Central memory CD8-positive, alpha-beta T cell (primary cell): Measurements from ENCODE around the gene CPZ.
A peak's percentile ranks its signal among the peaks of the same experiment; 100 is the strongest.
"Not testable (repeated sequence)": the region's sequence is repeated elsewhere in the genome, so short reads cannot be mapped to it uniquely, and the experiment has no call there.

Experiments used
- ATAC-seq: fragments of 150-1000 bp; cut with Tn5 transposase; replicated peaks from 2 replicates; pipeline ENCODE4 v1.10.0; 2022; ENCODE audit warnings: mild to moderate bottlenecking, moderate FRiP score, moderate number of reproducible peaks; ENCODE audit not compliant: poor library complexity, severe bottlenecking; ENCODE audit errors: extremely low read depth
- DNase-seq, 2 donors: peaks; one replicate each; pipeline ENCODE4 v3.0.0; 2021; ENCODE audit warnings: low spot score in 2 of 2
- H3K27ac Mint-ChIP-seq: one replicate; pipeline ENCODE4 v1.8.0; 2022; ENCODE audit warnings: low read depth, mild to moderate bottlenecking, moderate library complexity, mixed read lengths
- H3K27me3 Mint-ChIP-seq: one replicate; pipeline ENCODE4 v1.8.0; 2022; ENCODE audit warnings: mixed read lengths
- H3K36me3 Mint-ChIP-seq: one replicate; pipeline ENCODE4 v1.8.0; 2022; ENCODE audit warnings: mild to moderate bottlenecking, moderate library complexity, mixed read lengths; ENCODE audit not compliant: insufficient read depth
- H3K4me1 Mint-ChIP-seq: one replicate; pipeline ENCODE4 v1.8.0; 2022; ENCODE audit warnings: mixed read lengths
- H3K4me3 Mint-ChIP-seq: one replicate; pipeline ENCODE4 v1.8.0; 2022; ENCODE audit warnings: mild to moderate bottlenecking, moderate library complexity, mixed read lengths
- H3K9me3 Mint-ChIP-seq: one replicate; pipeline ENCODE4 v1.8.0; 2022; ENCODE audit warnings: mixed read lengths

CPZ gene

DNA sequence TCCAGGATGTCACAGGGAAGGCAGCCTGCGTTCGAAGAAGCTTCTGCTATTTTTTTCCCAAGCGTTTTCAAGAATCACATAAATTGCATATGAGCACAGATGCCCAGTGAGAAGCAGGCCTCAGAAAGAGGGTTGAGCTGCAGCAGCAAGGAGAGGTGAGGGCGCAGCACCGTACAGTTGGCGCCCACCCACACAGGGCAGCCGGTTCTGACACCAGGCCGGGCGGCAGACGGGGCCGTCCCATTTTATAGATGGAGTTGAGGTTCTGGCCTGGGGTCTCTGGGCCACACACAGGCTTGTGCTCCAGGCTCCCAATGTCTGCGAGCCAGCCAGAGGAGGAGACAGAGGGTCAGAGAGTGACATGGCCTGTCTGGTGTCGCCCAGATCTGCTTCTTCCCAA lies 22.8 kb downstream of the CPZ start:
- ATAC-seq (no peak), DNase-seq (no peak)
- Mint-ChIP-seq H3K4me3 (no peak overlapping the region), H3K4me1 (no peaks in the 10 kb centered on the region), H3K9me3 (no peaks in the 10 kb centered on the region), H3K27ac (no peak overlapping the region), H3K36me3 (no peaks in the 10 kb centered on the region), H3K27me3 (peaks cover 9% of the 10 kb centered on the region)

- H3K9me3 Mint-ChIP-seq: no peaks in the 10 kb centered on the region
Measured at GRCh38 chr4:8615921-8616787, 23.6 kb downstream of the CPZ start.

DNA sequence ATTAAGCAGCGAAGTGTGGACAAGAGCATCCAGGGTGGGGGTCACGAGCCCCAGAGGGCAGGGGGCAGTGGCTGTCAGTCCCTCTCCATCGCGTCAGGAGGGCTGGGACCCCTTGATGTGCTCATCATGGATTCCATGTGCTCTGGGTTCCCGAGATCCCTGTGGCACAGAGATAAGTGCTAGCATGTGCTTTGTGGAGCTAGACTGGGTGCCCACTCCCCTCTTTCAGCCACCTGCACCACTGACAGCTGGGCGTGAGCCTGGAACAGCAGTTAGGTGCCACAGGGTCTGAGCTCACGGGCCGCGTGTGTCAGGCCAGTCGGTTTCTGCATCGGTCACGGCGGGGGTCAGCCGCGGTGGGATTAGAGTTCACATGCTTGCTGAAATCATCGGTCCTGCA lies 24.3 kb downstream of the CPZ start:
- DNase-seq (no peak), ATAC-seq (no peak)
- Mint-ChIP-seq H3K4me1 (no peaks in the 10 kb centered on the region), H3K27me3 (peaks cover 9% of the 10 kb centered on the region), H3K36me3 (no peaks in the 10 kb centered on the region), H3K27ac (no peak overlapping the region), H3K9me3 (no peaks in the 10 kb centered on the region), H3K4me3 (no peak overlapping the region)

More at GRCh38 chr4:8615921-8616787, 23.6 kb downstream of the CPZ start:
- DNase-seq: no peak
- Mint-ChIP-seq H3K27me3 (peaks cover 9% of the 10 kb centered on the region), H3K4me1 (no peaks in the 10 kb centered on the region), H3K36me3 (no peaks in the 10 kb centered on the region), H3K27ac (no peak overlapping the region), H3K4me3 (no peak overlapping the region)
- no peak for ATAC-seq

- ATAC-seq: no peak
- Mint-ChIP-seq H3K36me3 (no peaks in the 10 kb centered on the region), H3K27me3 (peaks cover 9% of the 10 kb centered on the region), H3K4me3 (no peak overlapping the region), H3K9me3 (no peaks in the 10 kb centered on the region), H3K27ac (no peak overlapping the region), H3K4me1 (no peaks in the 10 kb centered on the region)
- DNase-seq: no peak
Measured at GRCh38 chr4:8617486-8618040, 25.0 kb downstream of the CPZ start.

DNA sequence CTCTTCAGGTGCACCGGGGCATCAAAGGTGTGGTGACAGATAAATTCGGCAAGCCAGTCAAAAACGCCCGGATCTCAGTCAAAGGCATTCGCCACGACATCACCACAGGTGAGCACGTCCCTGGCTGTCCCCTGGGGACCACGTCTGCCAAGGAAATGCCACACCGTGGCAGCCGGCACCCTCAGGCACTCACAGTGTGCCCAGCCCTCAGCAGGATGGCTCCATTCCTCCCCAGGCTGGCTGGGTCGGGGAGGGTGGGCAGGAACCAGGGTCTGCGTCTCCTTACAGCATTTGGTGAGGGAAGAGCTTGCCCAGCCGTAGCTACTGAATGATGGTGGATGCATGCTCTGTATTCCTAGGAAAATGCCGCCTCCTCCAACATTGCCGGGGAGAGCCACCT lies 25.9 kb downstream of the CPZ start:
- Mint-ChIP-seq H3K27me3 (peaks cover 9% of the 10 kb centered on the region), H3K4me1 (no peaks in the 10 kb centered on the region), H3K9me3 (no peaks in the 10 kb centered on the region), H3K27ac (no peak overlapping the region), H3K4me3 (no peak overlapping the region), H3K36me3 (no peaks in the 10 kb centered on the region)
- DNase-seq (no peak), ATAC-seq (no peak)

DNA sequence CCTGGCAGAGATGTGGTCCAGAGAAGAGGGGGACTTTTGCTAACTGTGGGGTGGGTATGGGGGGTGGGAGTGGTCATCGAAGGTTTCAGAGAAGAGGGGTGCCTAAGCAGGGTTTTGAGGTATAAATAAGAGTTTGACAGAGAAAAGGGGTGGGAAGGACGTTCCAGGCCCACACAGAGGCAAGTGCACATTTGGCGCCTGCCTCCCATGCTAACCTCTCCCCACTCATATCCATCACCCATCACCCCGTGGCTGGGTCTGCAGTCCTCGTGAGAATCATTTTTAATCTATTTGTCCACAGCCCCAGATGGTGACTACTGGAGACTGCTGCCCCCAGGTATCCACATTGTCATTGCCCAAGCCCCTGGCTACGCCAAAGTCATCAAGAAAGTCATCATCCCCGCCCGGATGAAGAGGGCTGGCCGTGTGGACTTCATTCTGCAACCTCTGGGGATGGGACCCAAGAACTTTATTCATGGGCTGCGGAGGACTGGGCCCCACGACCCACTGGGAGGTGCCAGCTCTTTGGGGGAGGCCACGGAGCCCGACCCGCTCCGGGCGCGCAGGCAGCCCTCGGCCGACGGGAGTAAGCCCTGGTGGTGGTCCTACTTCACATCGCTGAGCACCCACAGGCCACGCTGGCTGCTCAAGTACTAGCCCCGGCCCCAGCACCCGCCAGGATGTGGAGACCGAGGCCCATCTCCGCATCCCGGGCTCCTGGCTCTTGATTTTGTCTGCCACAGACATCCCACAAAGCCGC lies 26.6 kb downstream of the CPZ start:
- no peaks in the 10 kb centered on the region for H3K36me3 Mint-ChIP-seq
- no peaks in the 10 kb centered on the region for H3K9me3 Mint-ChIP-seq
- H3K4me1 Mint-ChIP-seq: no peaks in the 10 kb centered on the region
- no peak overlapping the region for H3K4me3 Mint-ChIP-seq
- no peak for ATAC-seq
- DNase-seq: no peak
- H3K27ac Mint-ChIP-seq: no peak overlapping the region
- peaks cover 9% of the 10 kb centered on the region for H3K27me3 Mint-ChIP-seq

DNA sequence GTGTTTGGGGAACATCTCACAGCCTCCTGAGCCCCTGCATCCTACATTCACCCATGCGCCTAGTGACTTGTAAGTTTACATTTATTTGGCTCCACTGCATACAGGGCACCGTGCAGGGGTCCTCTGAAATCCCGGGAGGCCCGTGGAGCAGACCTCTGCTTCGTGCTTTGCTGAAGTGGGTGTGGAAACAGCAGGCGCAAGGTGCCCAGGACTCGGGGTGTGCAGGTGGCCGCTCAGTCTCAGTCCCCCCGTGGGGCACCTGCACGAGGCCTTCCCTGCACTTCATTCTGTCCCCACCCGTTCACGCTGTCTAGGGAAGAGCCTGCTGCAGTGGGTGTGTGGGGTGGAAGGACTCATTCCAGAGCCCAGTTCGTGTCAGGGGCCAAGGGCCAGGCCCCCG lies 28.6 kb downstream of the CPZ start:
- not testable (repeated sequence) for H3K27me3 Mint-ChIP-seq, H3K4me1 Mint-ChIP-seq, H3K4me3 Mint-ChIP-seq, H3K36me3 Mint-ChIP-seq, DNase-seq, H3K9me3 Mint-ChIP-seq, H3K27ac Mint-ChIP-seq, ATAC-seq

GRCh38 chr4:8624601-8625272 lies 32.2 kb downstream of the CPZ start:
- not testable (repeated sequence) for H3K36me3 Mint-ChIP-seq, H3K4me1 Mint-ChIP-seq, H3K9me3 Mint-ChIP-seq, H3K27me3 Mint-ChIP-seq, H3K4me3 Mint-ChIP-seq, DNase-seq, ATAC-seq, H3K27ac Mint-ChIP-seq

- H3K9me3 Mint-ChIP-seq, H3K36me3 Mint-ChIP-seq: not testable (repeated sequence)
- peak; percentile 12 for ATAC-seq
Measured at GRCh38 chr4:8630240-8630905, 37.8 kb downstream of the CPZ start.

DNA sequence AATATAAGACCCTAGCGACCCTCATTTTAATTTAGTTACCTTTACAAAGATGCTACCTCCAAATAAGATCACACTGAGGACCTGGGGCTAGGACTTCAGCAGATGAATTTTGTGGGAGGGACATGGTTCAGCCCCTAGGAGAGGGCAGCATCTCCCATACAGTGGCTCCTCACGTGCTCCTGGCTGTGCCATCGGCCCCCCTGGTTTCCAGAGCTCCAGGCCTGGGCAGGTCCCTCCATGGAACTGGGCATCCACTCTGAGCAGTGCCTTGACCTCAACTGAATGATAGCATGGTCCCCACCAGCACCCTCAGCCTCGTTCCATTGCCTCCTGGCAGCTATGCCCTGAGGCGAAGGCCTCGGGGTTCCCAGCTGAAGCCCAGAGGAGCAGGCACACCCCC lies 39.3 kb downstream of the CPZ start:
- H3K4me1 Mint-ChIP-seq, H3K27me3 Mint-ChIP-seq, ATAC-seq, H3K27ac Mint-ChIP-seq, H3K36me3 Mint-ChIP-seq, DNase-seq, H3K4me3 Mint-ChIP-seq, H3K9me3 Mint-ChIP-seq: not testable (repeated sequence)

More at GRCh38 chr4:8630240-8630905, 37.8 kb downstream of the CPZ start:
- not testable (repeated sequence) for H3K4me1 Mint-ChIP-seq, DNase-seq, H3K27ac Mint-ChIP-seq, H3K27me3 Mint-ChIP-seq, H3K4me3 Mint-ChIP-seq

DNA sequence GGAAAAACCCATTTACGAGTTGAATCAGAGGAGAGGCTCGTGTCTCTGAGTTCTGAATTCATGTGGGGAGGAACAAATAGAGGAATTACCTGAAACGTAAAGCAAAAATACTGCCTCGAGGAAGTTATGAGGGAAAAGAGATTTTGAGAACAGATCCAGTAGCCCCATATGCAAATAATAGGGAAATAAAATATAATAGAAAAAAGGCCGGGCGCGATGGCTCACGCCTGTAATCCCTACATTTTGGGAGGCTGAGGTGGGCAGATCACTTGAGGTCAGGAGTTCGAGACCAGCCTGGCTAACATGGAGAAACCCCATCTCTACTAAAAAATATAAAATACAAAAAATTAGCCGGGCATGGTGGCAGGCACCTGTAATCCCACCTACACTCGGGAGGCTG lies 42.2 kb downstream of the CPZ start:
- not testable (repeated sequence) for H3K9me3 Mint-ChIP-seq, H3K4me3 Mint-ChIP-seq, H3K4me1 Mint-ChIP-seq, H3K27me3 Mint-ChIP-seq, ATAC-seq, DNase-seq, H3K36me3 Mint-ChIP-seq, H3K27ac Mint-ChIP-seq

GRCh38 chr4:8635897-8636554 lies 43.5 kb downstream of the CPZ start:
- peaks cover 13% of the 10 kb centered on the region for H3K27me3 Mint-ChIP-seq
- not testable (repeated sequence) for H3K27ac Mint-ChIP-seq, H3K4me3 Mint-ChIP-seq

More at GRCh38 chr4:8635897-8636554, 43.5 kb downstream of the CPZ start:
- ATAC-seq: peak; percentile 7
- DNase-seq, H3K9me3 Mint-ChIP-seq, H3K36me3 Mint-ChIP-seq, H3K4me1 Mint-ChIP-seq: not testable (repeated sequence)
